Nephron (organoid): ENCODE data around the gene FCSK.
A peak's percentile ranks its signal among the peaks of the same experiment; 100 is the strongest.
"Not testable (repeated sequence)": the region's sequence is repeated elsewhere in the genome, so short reads cannot be mapped to it uniquely, and the experiment has no call there.

ENCODE experiments used
- H3K27ac Mint-ChIP-seq, 3 experiments: 2 replicates each; pipeline ENCODE4 v1.8.0; 2020; ENCODE audit warnings: mixed read lengths in 3 of 3, mild to moderate bottlenecking in 2 of 3, moderate library complexity in 1 of 3
- H3K27me3 Mint-ChIP-seq: 2 replicates; pipeline ENCODE4 v1.8.0; 2021; ENCODE audit warnings: low read depth, mild to moderate bottlenecking, moderate library complexity, mixed read lengths
- H3K36me3 Mint-ChIP-seq: 2 replicates; pipeline ENCODE4 v1.8.0; 2020; ENCODE audit warnings: low read depth, mixed read lengths
- H3K4me1 Mint-ChIP-seq: 2 replicates; pipeline ENCODE4 v1.8.0; 2020; ENCODE audit warnings: mixed read lengths
- H3K4me3 Mint-ChIP-seq, 3 experiments: 2 replicates each; pipeline ENCODE4 v1.8.0; 2020; ENCODE audit warnings: mild to moderate bottlenecking in 3 of 3, mixed read lengths in 3 of 3, moderate library complexity in 2 of 3
- H3K9me3 Mint-ChIP-seq: 2 replicates; pipeline ENCODE4 v1.8.0; 2020; ENCODE audit warnings: mixed read lengths
- TF ChIP-seq, protein P1 (sequence below), 3 experiments: fragments of 200-600 bp; sonication (generic); IDR thresholded peaks; one replicate each; pipeline ENCODE4 v1.5.0; 2021; ENCODE audit warnings: antibody characterized with exemption in 3 of 3; ENCODE audit not compliant: unreplicated experiment in 3 of 3

Gene FCSK

DNA sequence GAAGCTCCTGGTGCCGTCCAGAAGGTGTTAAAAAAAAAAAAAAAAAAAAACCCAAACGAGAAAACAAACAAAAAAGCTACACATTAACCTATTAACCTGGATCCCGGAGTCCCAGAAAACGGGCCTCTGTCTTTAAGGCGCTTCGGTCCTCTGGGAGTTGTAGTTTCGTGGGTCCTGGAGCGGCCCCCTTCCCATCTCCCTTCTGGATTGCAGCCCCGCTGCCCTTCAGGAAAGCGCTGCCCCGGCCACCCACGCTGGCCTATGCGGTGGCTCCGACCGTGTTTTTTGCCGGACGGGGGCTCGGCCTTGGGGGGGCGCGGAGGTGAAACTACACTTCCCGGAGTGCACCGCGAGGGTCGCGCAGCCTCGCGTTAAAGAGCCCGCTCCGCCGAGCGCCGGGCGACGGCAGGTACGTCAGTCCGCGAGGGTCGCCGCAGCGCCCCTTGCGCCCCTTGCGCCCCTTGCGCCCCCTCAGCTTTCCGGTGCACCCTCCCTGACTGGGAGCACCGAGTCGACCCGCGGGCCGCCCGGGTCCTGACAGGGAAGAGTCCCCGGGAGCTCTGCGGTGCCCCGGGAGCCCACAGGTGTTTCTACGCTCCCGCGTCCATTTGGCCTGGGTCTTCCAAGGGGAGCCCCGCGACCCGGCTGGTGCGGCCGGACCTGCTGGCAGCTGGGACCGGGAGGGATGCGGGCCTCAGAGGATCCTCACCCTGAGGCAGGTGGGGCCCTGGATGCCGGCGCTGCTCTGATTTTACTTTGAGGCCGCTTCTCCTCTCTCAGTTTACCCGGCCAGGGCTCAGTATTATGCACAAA is at the start of gene FCSK:
FCSK (plus strand) TSS at position 374 of the 813 bp plus-strand sequence. CDS start 8,596 bp downstream, outside the sequence.
- H3K27ac Mint-ChIP-seq = peak within 1 kb of the TSS; percentile 94 to 98 (median 97)
- H3K4me1 Mint-ChIP-seq = no peaks in the 10 kb centered on the region
- peak within 1 kb of the TSS; percentile 87 to 96 (median 93) for H3K4me3 Mint-ChIP-seq
- H3K9me3 Mint-ChIP-seq = no peaks in the 10 kb centered on the region
- TF ChIP-seq, protein P1, sequence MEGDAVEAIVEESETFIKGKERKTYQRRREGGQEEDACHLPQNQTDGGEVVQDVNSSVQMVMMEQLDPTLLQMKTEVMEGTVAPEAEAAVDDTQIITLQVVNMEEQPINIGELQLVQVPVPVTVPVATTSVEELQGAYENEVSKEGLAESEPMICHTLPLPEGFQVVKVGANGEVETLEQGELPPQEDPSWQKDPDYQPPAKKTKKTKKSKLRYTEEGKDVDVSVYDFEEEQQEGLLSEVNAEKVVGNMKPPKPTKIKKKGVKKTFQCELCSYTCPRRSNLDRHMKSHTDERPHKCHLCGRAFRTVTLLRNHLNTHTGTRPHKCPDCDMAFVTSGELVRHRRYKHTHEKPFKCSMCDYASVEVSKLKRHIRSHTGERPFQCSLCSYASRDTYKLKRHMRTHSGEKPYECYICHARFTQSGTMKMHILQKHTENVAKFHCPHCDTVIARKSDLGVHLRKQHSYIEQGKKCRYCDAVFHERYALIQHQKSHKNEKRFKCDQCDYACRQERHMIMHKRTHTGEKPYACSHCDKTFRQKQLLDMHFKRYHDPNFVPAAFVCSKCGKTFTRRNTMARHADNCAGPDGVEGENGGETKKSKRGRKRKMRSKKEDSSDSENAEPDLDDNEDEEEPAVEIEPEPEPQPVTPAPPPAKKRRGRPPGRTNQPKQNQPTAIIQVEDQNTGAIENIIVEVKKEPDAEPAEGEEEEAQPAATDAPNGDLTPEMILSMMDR (IDR thresholded peaks at IDR 0.05; ENCODE audit: unreplicated experiment in 3 of 3) = peak in 1 of 3 experiments; percentile 18
- H3K27me3 Mint-ChIP-seq = no peaks in the 10 kb centered on the region
- H3K36me3 Mint-ChIP-seq = no peaks in the 10 kb centered on the region

DNA sequence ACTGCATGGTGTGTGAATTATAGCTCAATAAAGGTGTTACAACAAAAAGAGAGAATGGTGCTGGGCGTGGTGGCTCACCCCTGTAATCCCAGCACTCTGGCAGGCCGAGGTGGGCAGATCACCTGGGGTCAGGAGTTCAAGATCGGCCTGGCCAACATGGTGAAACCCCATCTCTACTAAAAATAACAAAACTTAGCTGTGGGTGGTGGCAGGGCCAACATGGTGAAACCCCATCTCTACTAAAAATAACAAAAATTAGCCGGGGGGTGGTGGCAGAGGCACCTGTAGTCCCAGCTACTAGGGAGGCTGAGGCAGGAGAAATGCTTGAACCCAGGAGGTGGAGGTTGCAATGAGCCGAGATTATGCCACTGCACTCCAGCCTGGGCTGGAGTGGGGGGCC is 48.3 kb upstream of the FCSK start:
- H3K36me3 Mint-ChIP-seq = peaks cover 49% of the 10 kb centered on the region
- H3K4me1 Mint-ChIP-seq = peaks cover 31% of the 10 kb centered on the region
- not testable (repeated sequence) for H3K27me3 Mint-ChIP-seq, H3K4me3 Mint-ChIP-seq, H3K9me3 Mint-ChIP-seq, H3K27ac Mint-ChIP-seq

DNA sequence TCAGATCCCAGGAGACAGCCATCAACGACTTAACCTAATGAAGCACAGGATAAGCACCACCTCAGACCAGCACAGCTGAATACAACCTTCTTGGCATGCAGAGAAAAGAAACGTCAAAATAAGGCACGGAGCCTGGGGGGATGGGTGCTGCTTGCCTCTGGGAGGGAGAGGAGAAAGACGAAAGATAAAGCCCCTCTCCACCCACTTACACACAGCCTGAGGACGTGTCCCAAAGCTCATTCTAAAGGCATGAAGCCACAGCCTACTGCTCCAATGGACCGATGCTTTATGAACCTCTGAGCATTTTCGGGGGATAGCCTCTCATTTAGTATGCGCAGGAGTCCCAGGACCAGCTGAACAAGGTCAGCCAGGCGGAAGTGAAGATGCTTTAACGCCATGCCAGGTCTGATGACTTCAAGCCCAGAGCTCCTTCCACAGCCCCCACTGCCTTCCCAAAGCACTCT is 46.6 kb upstream of the FCSK start:
- Mint-ChIP-seq H3K4me3 (no peak overlapping the region), H3K4me1 (peaks cover 26% of the 10 kb centered on the region), H3K9me3 (no peaks in the 10 kb centered on the region), H3K36me3 (peaks cover 55% of the 10 kb centered on the region), H3K27ac (peak overlapping the region; percentile 13 to 55 (median 28)), H3K27me3 (no peaks in the 10 kb centered on the region)
- TF ChIP-seq, protein P1 (IDR thresholded peaks at IDR 0.05; ENCODE audit: unreplicated experiment in 3 of 3) = no peak

GRCh38 chr16:70410734-70411133 is 43.7 kb upstream of the FCSK start:
- Mint-ChIP-seq H3K36me3 (peaks cover 35% of the 10 kb centered on the region), H3K27me3 (no peaks in the 10 kb centered on the region), H3K4me1 (peaks cover 23% of the 10 kb centered on the region), H3K9me3 (no peaks in the 10 kb centered on the region), H3K4me3 (no peak overlapping the region), H3K27ac (no peak overlapping the region)
- TF ChIP-seq, protein P1 (IDR thresholded peaks at IDR 0.05; ENCODE audit: unreplicated experiment in 3 of 3) = no peak

DNA sequence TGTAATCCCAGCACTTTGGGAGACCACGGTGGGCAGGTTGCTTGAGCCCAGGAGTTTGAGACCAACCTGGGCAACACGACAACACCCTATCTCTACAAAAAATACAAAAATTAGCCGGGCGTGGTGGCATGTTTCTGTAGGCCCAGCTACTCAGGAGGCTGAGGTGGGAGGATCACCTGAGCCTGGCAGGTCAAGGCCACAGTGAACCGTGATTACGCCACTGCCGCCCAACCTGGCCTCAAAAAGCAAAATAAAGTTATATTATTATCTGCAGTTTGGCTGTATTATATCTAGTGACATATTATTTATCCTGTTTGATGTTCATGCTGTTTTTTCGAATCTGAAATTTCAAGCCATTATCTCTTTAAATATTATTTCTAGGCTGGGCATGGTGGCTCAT is 42.0 kb upstream of the FCSK start:
- Mint-ChIP-seq H3K4me1 (peaks cover 29% of the 10 kb centered on the region), H3K36me3 (peaks cover 31% of the 10 kb centered on the region), H3K27me3 (no peaks in the 10 kb centered on the region), H3K9me3 (no peaks in the 10 kb centered on the region), H3K27ac (no peak overlapping the region), H3K4me3 (no peak overlapping the region)
- TF ChIP-seq, protein P1 (IDR thresholded peaks at IDR 0.05; ENCODE audit: unreplicated experiment in 3 of 3) = no peak

GRCh38 chr16:70413572-70413971 is 40.8 kb upstream of the FCSK start:
- peaks cover 28% of the 10 kb centered on the region for H3K36me3 Mint-ChIP-seq
- H3K27me3 Mint-ChIP-seq, H3K9me3 Mint-ChIP-seq, H3K4me3 Mint-ChIP-seq: not testable (repeated sequence)
- peaks cover 24% of the 10 kb centered on the region for H3K4me1 Mint-ChIP-seq
- peak overlapping the region in 1 of 3 experiments; percentile 32 for H3K27ac Mint-ChIP-seq
